Parathyroid adenoma (tissue), 2 donors: ENCODE measurements around the gene FRMD4A.

Experiments
- H2AFZ ChIP-seq: fragments of 300-600 bp; sonication (generic); one replicate; pipeline ENCODE4 v1.7.0; 2017; ENCODE audit warnings: antibody characterized with exemption, mild to moderate bottlenecking
- H3K27ac ChIP-seq: fragments of 300-600 bp; sonication (generic); one replicate; pipeline ENCODE4 v1.7.0; 2017
- H3K27me3 ChIP-seq: fragments of 300-600 bp; sonication (generic); one replicate; pipeline ENCODE4 v1.7.0; 2017; ENCODE audit warnings: low read length; ENCODE audit not compliant: control insufficient read depth, insufficient read depth
- H3K36me3 ChIP-seq: fragments of 300-600 bp; sonication (generic); one replicate; pipeline ENCODE4 v1.7.0; 2017; ENCODE audit warnings: low read length; ENCODE audit not compliant: control insufficient read depth, insufficient read depth
- H3K4me1 ChIP-seq: fragments of 300-600 bp; sonication (generic); one replicate; pipeline ENCODE4 v1.7.0; 2017; ENCODE audit warnings: control low read depth
- H3K4me2 ChIP-seq: fragments of 300-600 bp; sonication (generic); one replicate; pipeline ENCODE4 v1.7.0; 2017; ENCODE audit warnings: low read length
- H3K4me3 ChIP-seq: fragments of 300-600 bp; sonication (generic); one replicate; pipeline ENCODE4 v1.7.0; 2017; ENCODE audit warnings: low read depth, low read length
- H3K79me2 ChIP-seq: fragments of 300-600 bp; sonication (generic); one replicate; pipeline ENCODE4 v1.7.0; 2017; ENCODE audit warnings: control low read depth
- H3K9ac ChIP-seq: fragments of 300-600 bp; sonication (generic); one replicate; pipeline ENCODE4 v1.7.0; 2017; ENCODE audit warnings: mild to moderate bottlenecking
- H3K9me3 ChIP-seq: fragments of 300-600 bp; sonication (generic); one replicate; pipeline ENCODE4 v1.7.0; 2017; ENCODE audit warnings: low read length; ENCODE audit not compliant: control insufficient read depth
- CTCF ChIP-seq: fragments of 300-600 bp; sonication (generic); IDR thresholded peaks from one replicate; pipeline ENCODE4 v1.7.0; 2017; ENCODE audit warnings: antibody characterized with exemption, mild to moderate bottlenecking
- donor health status: primary hyperparathyroidism.

FRMD4A gene

DNA sequence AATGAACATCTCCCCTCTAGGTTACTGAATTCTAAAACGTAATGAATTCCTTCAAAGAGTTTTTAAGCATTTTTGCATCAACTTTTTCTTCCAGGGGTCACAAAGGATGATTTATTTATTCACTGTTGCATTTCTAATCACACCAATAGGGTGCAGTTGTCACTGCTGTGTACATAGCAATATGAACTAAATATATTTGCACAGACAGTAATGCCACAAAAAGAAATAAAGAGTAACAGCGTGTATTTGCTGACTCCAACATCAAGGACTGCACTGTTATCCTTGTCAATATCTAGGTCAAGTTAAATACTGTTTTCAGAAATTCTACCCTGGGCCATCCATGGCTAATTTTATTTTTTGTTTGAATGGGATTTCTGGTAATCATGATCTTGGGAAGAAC is 138.0 kb downstream of the FRMD4A start:
- Histone ChIP-seq H3K4me2 (no peak overlapping the region), H3K4me3 (no peak overlapping the region), H3K9me3 (no peaks in the 10 kb centered on the region), H3K4me1 (no peaks in the 10 kb centered on the region), H2AFZ (no peak overlapping the region), H3K79me2 (no peaks in the 10 kb centered on the region), H3K36me3 (no peaks in the 10 kb centered on the region), H3K27ac (no peak overlapping the region), H3K27me3 (no peaks in the 10 kb centered on the region), H3K9ac (no peak overlapping the region)
- no peak for TF ChIP-seq CTCF

DNA sequence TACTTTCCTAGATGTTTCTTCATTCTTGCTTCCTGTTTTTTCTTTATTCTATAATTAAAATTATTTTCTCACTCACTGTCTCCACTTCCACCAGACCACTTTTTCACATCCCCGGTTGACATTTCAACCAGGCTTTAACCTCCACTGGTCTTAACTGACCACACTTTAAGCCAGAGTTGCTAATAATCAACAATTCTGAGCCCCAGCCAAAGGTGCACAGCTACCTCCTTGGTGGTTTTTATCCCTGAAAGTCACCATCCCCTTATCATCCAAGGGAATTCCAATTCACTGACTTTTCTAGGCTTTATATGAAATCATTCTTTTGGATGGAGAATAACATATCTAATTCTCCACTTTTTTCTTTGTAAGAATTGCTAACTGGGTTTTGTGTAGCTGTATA is 138.9 kb downstream of the FRMD4A start:
- no peak for TF ChIP-seq CTCF
- Histone ChIP-seq H3K4me1 (no peaks in the 10 kb centered on the region), H3K27ac (no peak overlapping the region), H3K4me2 (no peak overlapping the region), H3K9ac (no peak overlapping the region), H3K9me3 (no peaks in the 10 kb centered on the region), H3K36me3 (no peaks in the 10 kb centered on the region), H3K27me3 (no peaks in the 10 kb centered on the region), H2AFZ (no peak overlapping the region), H3K79me2 (no peaks in the 10 kb centered on the region), H3K4me3 (no peak overlapping the region)

- Histone ChIP-seq H3K9ac (no peak overlapping the region), H3K79me2 (no peaks in the 10 kb centered on the region), H3K9me3 (no peaks in the 10 kb centered on the region), H3K4me3 (no peak overlapping the region), H2AFZ (no peak overlapping the region), H3K4me2 (no peak overlapping the region), H3K36me3 (no peaks in the 10 kb centered on the region), H3K27ac (no peak overlapping the region), H3K27me3 (no peaks in the 10 kb centered on the region), H3K4me1 (no peaks in the 10 kb centered on the region)
- TF ChIP-seq CTCF: no peak
Observed at GRCh38 chr10:14191407-14191806, 139.3 kb downstream of the FRMD4A start.

GRCh38 chr10:14190702-14191101 is 140.0 kb downstream of the FRMD4A start:
- no peaks in the 10 kb centered on the region for H3K4me1 ChIP-seq
- no peak overlapping the region for H3K4me2 ChIP-seq
- no peaks in the 10 kb centered on the region for H3K79me2 ChIP-seq
- no peak overlapping the region for H2AFZ ChIP-seq
- no peak for TF ChIP-seq CTCF
- H3K4me3 ChIP-seq: no peak overlapping the region
- H3K36me3 ChIP-seq: no peaks in the 10 kb centered on the region
- H3K27me3 ChIP-seq: no peaks in the 10 kb centered on the region
- H3K27ac ChIP-seq: no peak overlapping the region
- no peaks in the 10 kb centered on the region for H3K9me3 ChIP-seq
- H3K9ac ChIP-seq: no peak overlapping the region

DNA sequence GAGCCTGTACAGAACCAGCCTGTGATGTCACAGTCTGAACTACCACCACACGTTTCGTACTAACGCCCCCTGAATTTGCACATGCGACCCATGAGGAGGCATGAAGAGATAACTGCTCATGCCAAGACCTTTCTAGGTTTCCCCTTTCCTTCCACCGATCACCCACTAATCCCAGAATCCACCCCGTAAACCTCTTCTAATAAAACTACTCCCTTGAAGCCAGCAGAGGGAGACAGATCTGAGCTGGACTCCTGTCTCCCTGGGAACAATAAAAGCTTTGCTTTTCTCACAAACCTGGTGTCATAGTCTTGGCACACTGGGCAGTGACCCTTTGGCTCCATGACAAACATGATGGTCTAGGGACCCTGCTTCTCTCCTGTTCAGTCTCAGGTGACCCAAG is 144.5 kb downstream of the FRMD4A start:
- H3K36me3 ChIP-seq: no peaks in the 10 kb centered on the region
- H3K4me2 ChIP-seq: no peak overlapping the region
- H3K27me3 ChIP-seq: no peaks in the 10 kb centered on the region
- no peak overlapping the region for H3K27ac ChIP-seq
- no peak overlapping the region for H2AFZ ChIP-seq
- H3K79me2 ChIP-seq: no peaks in the 10 kb centered on the region
- no peaks in the 10 kb centered on the region for H3K4me1 ChIP-seq
- no peak overlapping the region for H3K4me3 ChIP-seq
- H3K9me3 ChIP-seq: no peaks in the 10 kb centered on the region
- TF ChIP-seq CTCF: no peak
- H3K9ac ChIP-seq: no peak overlapping the region
